ENCODE measurements around the gene RHO. TPM values are rescaled to one million over a fixed set of nuclear protein-coding genes. Genes with fewer than 3 reads are reported as not detected.
"Not testable (repeated sequence)": the region's sequence is repeated elsewhere in the genome, so short reads cannot be mapped to it uniquely, and the experiment has no call there.

RHO gene
- total and polyA plus RNA-seq, 10 of the 15 experiments (the other 5 are each of a cell fraction or from before 2014, with no cell fraction given), result not detected

GRCh38 chr3:129495006-129495639 lies 33.3 kb upstream of the RHO start:
- H3K27me3 ChIP-seq (replicated peaks in 1 of 2; ENCODE audit: control insufficient read depth in 2 of 2, insufficient read depth in 2 of 2, low read length in 1 of 2); H3K4me2 ChIP-seq (ENCODE audit: control insufficient read depth, insufficient read depth); H3K4me1 ChIP-seq (ENCODE audit: control insufficient read depth, insufficient read depth, low read length); CTCF ChIA-PET; H4K20me1 ChIP-seq (ENCODE audit: control insufficient read depth, insufficient read depth); H3K79me2 ChIP-seq (ENCODE audit: control insufficient read depth, insufficient read depth, low read length); ATAC-seq; H3K27ac ChIP-seq (ENCODE audit: control insufficient read depth, insufficient read depth); H2AFZ ChIP-seq (ENCODE audit: control insufficient read depth, low read depth, low read length); in situ Hi-C loops (cut with MboI); FAIRE-seq; BruUV-seq (replicated peaks); RAD21 ChIA-PET (ENCODE audit: unreplicated experiment); H3K9ac ChIP-seq (ENCODE audit: control insufficient read depth, insufficient read depth, low read length); H3K4me3 ChIP-seq; H3K9me3 ChIP-seq (replicated peaks; ENCODE audit: control insufficient read depth, insufficient read depth, low read length); H3K36me3 ChIP-seq (ENCODE audit: control insufficient read depth in 2 of 2, insufficient read depth in 2 of 2, low read length in 1 of 2); DNase-seq (ENCODE audit: low read depth, low spot score): not testable (repeated sequence)
- 88% methylated on average over 10 of the region's 10 CpGs for WGBS (ENCODE audit: insufficient coverage, insufficient replicate concordance, low lambda C conversion rate, missing lambda C conversion rate)
- SMC1A ChIA-PET (ENCODE audit: uncharacterized antibody, unreplicated experiment), result interaction anchor here (1.3 kb wide), 1 partner anchor 9 kb away, joined by 3 read pairs; no protein-coding TSS in a partner anchor
- intact Hi-C loops (cut with micrococcal nuclease; ENCODE audit: unreplicated experiment), result loop anchor here (10.0 kb wide), 1 partner anchor 110 kb away; no protein-coding TSS in a partner anchor
- POLR2A ChIA-PET, result interaction anchor here (0.6 kb wide), 1 partner anchor 95 kb away, joined by 6 read pairs; no protein-coding TSS in a partner anchor

DNA sequence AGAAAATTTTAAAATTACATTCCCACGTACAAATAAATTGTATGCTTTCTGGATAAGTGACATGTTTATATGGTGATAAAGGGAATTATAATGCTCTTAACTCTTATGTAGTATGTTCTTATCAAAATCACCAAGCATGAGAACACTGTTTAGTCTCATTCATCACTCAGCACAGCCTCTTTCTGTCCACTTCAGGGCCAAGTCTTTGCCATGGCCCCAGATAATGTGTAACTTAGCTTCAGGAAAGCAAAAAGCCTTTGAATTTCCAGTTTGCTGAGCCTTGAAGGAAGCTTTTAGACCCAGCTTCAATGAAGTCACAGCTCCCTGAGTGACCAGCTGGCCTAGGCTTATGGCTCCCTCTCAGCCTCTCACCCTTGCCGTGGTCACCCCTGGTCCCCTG lies 30.6 kb upstream of the RHO start:
- intact Hi-C loops (cut with micrococcal nuclease; ENCODE audit: unreplicated experiment), result loop anchor here (10.0 kb wide), 1 partner anchor 113 kb away; no protein-coding TSS in a partner anchor
- H3K9me3 ChIP-seq (replicated peaks; ENCODE audit: control insufficient read depth, insufficient read depth, low read length); ATAC-seq; RAD21 ChIA-PET (ENCODE audit: unreplicated experiment); H2AFZ ChIP-seq (ENCODE audit: control insufficient read depth, low read depth, low read length); H3K27ac ChIP-seq (ENCODE audit: control insufficient read depth, insufficient read depth); POLR2A ChIA-PET; FAIRE-seq; H3K79me2 ChIP-seq (ENCODE audit: control insufficient read depth, insufficient read depth, low read length); H3K27me3 ChIP-seq (replicated peaks in 1 of 2; ENCODE audit: control insufficient read depth in 2 of 2, insufficient read depth in 2 of 2, low read length in 1 of 2); DNase-seq (ENCODE audit: low read depth, low spot score); in situ Hi-C loops (cut with MboI); BruUV-seq (replicated peaks); H4K20me1 ChIP-seq (ENCODE audit: control insufficient read depth, insufficient read depth); H3K9ac ChIP-seq (ENCODE audit: control insufficient read depth, insufficient read depth, low read length); SMC1A ChIA-PET (ENCODE audit: uncharacterized antibody, unreplicated experiment); H3K4me1 ChIP-seq (ENCODE audit: control insufficient read depth, insufficient read depth, low read length); CTCF ChIA-PET; H3K4me2 ChIP-seq (ENCODE audit: control insufficient read depth, insufficient read depth); H3K36me3 ChIP-seq (ENCODE audit: control insufficient read depth in 2 of 2, insufficient read depth in 2 of 2, low read length in 1 of 2); H3K4me3 ChIP-seq: not testable (repeated sequence)
- 73% methylated on average over 2 of the region's 2 CpGs for WGBS (ENCODE audit: insufficient coverage, insufficient replicate concordance, low lambda C conversion rate, missing lambda C conversion rate)

DNA sequence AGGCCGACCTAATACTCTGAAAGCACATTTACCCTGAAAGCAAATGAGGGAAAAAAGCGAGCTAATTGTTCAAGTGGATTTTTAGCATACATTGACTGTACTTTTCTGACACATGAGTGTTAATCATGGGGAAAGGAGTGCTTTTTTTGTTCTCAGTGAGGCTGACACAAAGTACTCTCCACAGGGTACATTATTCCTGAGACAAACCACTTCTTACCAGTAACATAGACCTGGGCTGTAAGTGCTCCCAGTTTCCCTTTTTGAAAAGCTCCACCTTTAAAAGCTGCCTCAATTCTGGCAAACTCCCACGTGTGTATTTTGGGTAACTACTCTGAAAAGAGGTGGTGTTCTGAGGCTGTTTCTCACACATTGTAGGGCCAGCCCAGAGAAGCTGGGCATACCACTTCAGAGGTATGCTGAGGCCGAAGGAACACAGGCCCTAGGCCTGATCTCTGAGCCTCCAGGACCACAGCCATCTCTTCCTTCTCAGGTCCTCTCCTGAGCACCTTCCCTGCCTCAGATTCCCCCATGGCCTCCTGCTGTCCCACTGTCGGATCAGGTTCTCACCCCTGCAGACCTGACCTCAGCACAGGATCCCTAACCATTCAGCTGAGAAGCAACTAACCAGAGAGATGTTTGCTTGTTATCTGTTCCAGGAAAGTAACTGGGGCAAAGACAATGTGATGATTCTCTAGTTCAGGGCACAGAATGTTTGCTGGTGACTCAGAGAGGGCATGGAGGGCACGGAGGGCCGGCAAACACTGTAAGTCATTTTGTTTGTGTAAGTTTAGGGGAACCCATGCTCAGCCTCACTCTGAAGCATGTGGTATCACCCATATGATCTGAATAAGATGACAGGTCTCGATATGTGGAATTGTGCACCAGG lies 29.6 kb upstream of the RHO start:
- H3K27ac ChIP-seq (ENCODE audit: control insufficient read depth, insufficient read depth); BruUV-seq (replicated peaks); H3K4me1 ChIP-seq (ENCODE audit: control insufficient read depth, insufficient read depth, low read length); H3K27me3 ChIP-seq (replicated peaks in 1 of 2; ENCODE audit: control insufficient read depth in 2 of 2, insufficient read depth in 2 of 2, low read length in 1 of 2); DNase-seq (ENCODE audit: low read depth, low spot score); H3K79me2 ChIP-seq (ENCODE audit: control insufficient read depth, insufficient read depth, low read length); H3K4me3 ChIP-seq; RAD21 ChIA-PET (ENCODE audit: unreplicated experiment); ATAC-seq; in situ Hi-C loops (cut with MboI); H2AFZ ChIP-seq (ENCODE audit: control insufficient read depth, low read depth, low read length); H3K36me3 ChIP-seq (ENCODE audit: control insufficient read depth in 2 of 2, insufficient read depth in 2 of 2, low read length in 1 of 2); SMC1A ChIA-PET (ENCODE audit: uncharacterized antibody, unreplicated experiment); H3K9ac ChIP-seq (ENCODE audit: control insufficient read depth, insufficient read depth, low read length); H3K9me3 ChIP-seq (replicated peaks; ENCODE audit: control insufficient read depth, insufficient read depth, low read length); POLR2A ChIA-PET; H3K4me2 ChIP-seq (ENCODE audit: control insufficient read depth, insufficient read depth); H4K20me1 ChIP-seq (ENCODE audit: control insufficient read depth, insufficient read depth); CTCF ChIA-PET: not testable (repeated sequence)
- 57% methylated on average over 5 of the region's 8 CpGs for WGBS (ENCODE audit: insufficient coverage, insufficient replicate concordance, low lambda C conversion rate, missing lambda C conversion rate)
- intact Hi-C loops (cut with micrococcal nuclease; ENCODE audit: unreplicated experiment), result loop anchor here (10.0 kb wide), 1 partner anchor 114 kb away; no protein-coding TSS in a partner anchor
- FAIRE-seq, result peak; percentile 23

Measured in GM12878 (cell line).